HUES48 (cell line): ENCODE measurements around the gene MTA3.

Experiments used
- H3K27ac ChIP-seq: one replicate; pipeline ENCODE4 v1.7.0; 2013; ENCODE audit warnings: low read depth, low read length, inconsistent platforms
- H3K27me3 ChIP-seq: 2 replicates; pipeline ENCODE4 v1.6.1; 2013; ENCODE audit warnings: mild to moderate bottlenecking, low read length; ENCODE audit not compliant: control insufficient read depth, insufficient read depth
- H3K36me3 ChIP-seq: 2 replicates; pipeline ENCODE4 v1.6.1; 2013; ENCODE audit warnings: low read length; ENCODE audit not compliant: control insufficient read depth, insufficient read depth
- H3K4me1 ChIP-seq: 2 replicates; pipeline ENCODE4 v1.6.1; 2013; ENCODE audit warnings: mild to moderate bottlenecking, low read length; ENCODE audit not compliant: control insufficient read depth, insufficient read depth
- H3K4me3 ChIP-seq: 2 replicates; pipeline ENCODE4 v1.5.1; 2013; ENCODE audit warnings: mild to moderate bottlenecking, low read depth, low read length
- H3K9ac ChIP-seq: 2 replicates; pipeline ENCODE4 v1.6.1; 2013; ENCODE audit warnings: mild to moderate bottlenecking, low read depth, low read length, moderate library complexity
- H3K9me3 ChIP-seq: 2 replicates; pipeline ENCODE4 v1.6.1; 2013; ENCODE audit warnings: low read length; ENCODE audit not compliant: control insufficient read depth, insufficient read depth

MTA3 gene

GRCh38 chr2:42797281-42797680 lies 228.8 kb downstream of the MTA3 start:
- Histone ChIP-seq H3K4me1 (peaks cover 13% of the 10 kb centered on the region), H3K36me3 (no peaks in the 10 kb centered on the region), H3K9me3 (no peaks in the 10 kb centered on the region), H3K9ac (no peak overlapping the region), H3K4me3 (no peak overlapping the region), H3K27ac (no peak overlapping the region), H3K27me3 (peaks cover 18% of the 10 kb centered on the region)

GRCh38 chr2:42799881-42800280 lies 231.4 kb downstream of the MTA3 start:
- no peak overlapping the region for H3K9ac ChIP-seq
- no peaks in the 10 kb centered on the region for H3K36me3 ChIP-seq

GRCh38 chr2:42800461-42800962 lies 232.1 kb downstream of the MTA3 start:
- no peak overlapping the region for H3K4me3 ChIP-seq
- H3K27me3 ChIP-seq = no peaks in the 10 kb centered on the region
- no peaks in the 10 kb centered on the region for H3K36me3 ChIP-seq
- H3K9me3 ChIP-seq = no peaks in the 10 kb centered on the region
- H3K27ac ChIP-seq = no peak overlapping the region
- no peaks in the 10 kb centered on the region for H3K4me1 ChIP-seq
- H3K9ac ChIP-seq = no peak overlapping the region

More at GRCh38 chr2:42799881-42800280, 231.4 kb downstream of the MTA3 start:
- no peaks in the 10 kb centered on the region for H3K4me1 ChIP-seq
- no peak overlapping the region for H3K4me3 ChIP-seq
- no peaks in the 10 kb centered on the region for H3K27me3 ChIP-seq
- H3K9me3 ChIP-seq = no peaks in the 10 kb centered on the region
- no peak overlapping the region for H3K27ac ChIP-seq

GRCh38 chr2:42800981-42801380 lies 232.5 kb downstream of the MTA3 start:
- Histone ChIP-seq H3K27me3 (no peaks in the 10 kb centered on the region), H3K4me3 (no peak overlapping the region), H3K9ac (no peak overlapping the region), H3K27ac (no peak overlapping the region), H3K4me1 (no peaks in the 10 kb centered on the region), H3K36me3 (no peaks in the 10 kb centered on the region), H3K9me3 (no peaks in the 10 kb centered on the region)

- no peaks in the 10 kb centered on the region for H3K9me3 ChIP-seq
- H3K9ac ChIP-seq = no peak overlapping the region
- H3K4me1 ChIP-seq = no peaks in the 10 kb centered on the region
- H3K27ac ChIP-seq = no peak overlapping the region
- H3K36me3 ChIP-seq = no peaks in the 10 kb centered on the region
- H3K4me3 ChIP-seq = no peak overlapping the region
- no peaks in the 10 kb centered on the region for H3K27me3 ChIP-seq
Measured at GRCh38 chr2:42801381-42801780, 232.9 kb downstream of the MTA3 start.

- Histone ChIP-seq H3K27ac (no peak overlapping the region), H3K27me3 (no peaks in the 10 kb centered on the region), H3K36me3 (no peaks in the 10 kb centered on the region), H3K9ac (no peak overlapping the region), H3K9me3 (no peaks in the 10 kb centered on the region), H3K4me3 (no peak overlapping the region), H3K4me1 (no peaks in the 10 kb centered on the region)
Measured at GRCh38 chr2:42802150-42802549, 233.7 kb downstream of the MTA3 start.

- Histone ChIP-seq H3K9ac (no peak overlapping the region), H3K27me3 (no peaks in the 10 kb centered on the region; the same call in 1 of the 2 replicates), H3K4me3 (no peak overlapping the region), H3K4me1 (no peaks in the 10 kb centered on the region), H3K36me3 (no peaks in the 10 kb centered on the region), H3K9me3 (no peaks in the 10 kb centered on the region), H3K27ac (no peak overlapping the region)
Measured at GRCh38 chr2:42804338-42804737, 235.9 kb downstream of the MTA3 start.

GRCh38 chr2:42804891-42805290 lies 236.5 kb downstream of the MTA3 start:
- Histone ChIP-seq H3K4me1 (no peaks in the 10 kb centered on the region), H3K9ac (no peak overlapping the region), H3K4me3 (no peak overlapping the region), H3K9me3 (no peaks in the 10 kb centered on the region), H3K36me3 (no peaks in the 10 kb centered on the region), H3K27me3 (no peaks in the 10 kb centered on the region; the same call in 1 of the 2 replicates), H3K27ac (no peak overlapping the region)
